PC-3 (cell line): ENCODE results near the gene RFXANK.
"Not testable (repeated sequence)": the region's sequence is repeated elsewhere in the genome, so short reads cannot be mapped to it uniquely, and the experiment has no call there.

Experiments used
- CTCF ChIP-seq: fragments of 300-600 bp; sonication (generic); conservative IDR thresholded peaks from 2 replicates; pipeline ENCODE4 v1.5.1; 2017; ENCODE audit warnings: antibody characterized with exemption, low read depth, mild to moderate bottlenecking, low read length
- EZH2 ChIP-seq: fragments of 300-600 bp; sonication (generic); IDR thresholded peaks from one replicate; pipeline ENCODE4 v1.6.1; 2017; ENCODE audit warnings: antibody characterized with exemption, mild to moderate bottlenecking, low read length; ENCODE audit not compliant: unreplicated experiment
- EZH2phosphoT487 ChIP-seq: fragments of 300-600 bp; sonication (generic); IDR thresholded peaks from 2 replicates; pipeline ENCODE4 v1.6.1; 2018; ENCODE audit warnings: mild to moderate bottlenecking, antibody characterized with exemption, low read length, borderline replicate concordance

GRCh38 chr19:19148504-19148903, 43.6 kb upstream of the RFXANK start:
- TF ChIP-seq CTCF, EZH2, EZH2phosphoT487: not testable (repeated sequence)
